ENCODE data around the gene B3GNT3.
"Not testable (repeated sequence)": the region's sequence is repeated elsewhere in the genome, so short reads cannot be mapped to it uniquely, and the experiment has no call there.

Gene B3GNT3

GRCh38 chr19:17772172-17772571, 22.8 kb upstream of the B3GNT3 start:
- Histone ChIP-seq H3K9ac (ENCODE audit: low read depth, low read length) (no peak overlapping the region), H3K36me3 (ENCODE audit: control insufficient read depth, insufficient read depth, low read length) (peaks cover 5% of the 10 kb centered on the region), H3K27me3 (ENCODE audit: control insufficient read depth, insufficient read depth, low read length) (no peaks in the 10 kb centered on the region)

GRCh38 chr19:17775245-17775927, 19.6 kb upstream of the B3GNT3 start:
- Histone ChIP-seq H3K9me3 (ENCODE audit: control insufficient read depth, insufficient read depth, low read length) (no peaks in the 10 kb centered on the region), H3K36me3 (ENCODE audit: control insufficient read depth, insufficient read depth, low read length) (peaks cover 5% of the 10 kb centered on the region), H3K27me3 (ENCODE audit: control insufficient read depth, insufficient read depth, low read length) (no peaks in the 10 kb centered on the region), H3K4me1 (ENCODE audit: control insufficient read depth, insufficient read depth, low read length) (peaks cover 2% of the 10 kb centered on the region), H3K4me3 (ENCODE audit: low read depth, low read length) (no peak overlapping the region), H3K9ac (ENCODE audit: low read depth, low read length) (no peak overlapping the region)

More at GRCh38 chr19:17772172-17772571, 22.8 kb upstream of the B3GNT3 start:
- no peaks in the 10 kb centered on the region for H3K4me1 ChIP-seq (ENCODE audit: control insufficient read depth, insufficient read depth, low read length)
- no peaks in the 10 kb centered on the region for H3K9me3 ChIP-seq (ENCODE audit: control insufficient read depth, insufficient read depth, low read length)
- H3K4me3 ChIP-seq (ENCODE audit: low read depth, low read length): no peak overlapping the region

GRCh38 chr19:17775991-17776803, 18.7 kb upstream of the B3GNT3 start:
- Histone ChIP-seq H3K36me3 (ENCODE audit: control insufficient read depth, insufficient read depth, low read length) (peaks cover 5% of the 10 kb centered on the region), H3K9ac (ENCODE audit: low read depth, low read length) (no peak overlapping the region), H3K27me3 (ENCODE audit: control insufficient read depth, insufficient read depth, low read length) (no peaks in the 10 kb centered on the region), H3K4me3 (ENCODE audit: low read depth, low read length) (no peak overlapping the region), H3K4me1 (ENCODE audit: control insufficient read depth, insufficient read depth, low read length) (peaks cover 2% of the 10 kb centered on the region), H3K9me3 (ENCODE audit: control insufficient read depth, insufficient read depth, low read length) (no peaks in the 10 kb centered on the region)

- not testable (repeated sequence) for H3K9me3 ChIP-seq (ENCODE audit: control insufficient read depth, insufficient read depth, low read length); H3K36me3 ChIP-seq (ENCODE audit: control insufficient read depth, insufficient read depth, low read length); H3K4me1 ChIP-seq (ENCODE audit: control insufficient read depth, insufficient read depth, low read length); H3K4me3 ChIP-seq (ENCODE audit: low read depth, low read length); H3K9ac ChIP-seq (ENCODE audit: low read depth, low read length); H3K27me3 ChIP-seq (ENCODE audit: control insufficient read depth, insufficient read depth, low read length)
Measured at GRCh38 chr19:17777840-17778239, 17.1 kb upstream of the B3GNT3 start.

GRCh38 chr19:17778251-17778967, 16.5 kb upstream of the B3GNT3 start:
- Histone ChIP-seq H3K4me1 (ENCODE audit: control insufficient read depth, insufficient read depth, low read length) (peaks cover 2% of the 10 kb centered on the region), H3K36me3 (ENCODE audit: control insufficient read depth, insufficient read depth, low read length) (no peaks in the 10 kb centered on the region), H3K9me3 (ENCODE audit: control insufficient read depth, insufficient read depth, low read length) (no peaks in the 10 kb centered on the region), H3K4me3 (ENCODE audit: low read depth, low read length) (peak overlapping the region; percentile 79), H3K9ac (ENCODE audit: low read depth, low read length) (no peak overlapping the region), H3K27me3 (ENCODE audit: control insufficient read depth, insufficient read depth, low read length) (no peaks in the 10 kb centered on the region)

GRCh38 chr19:17778968-17779929, 15.7 kb upstream of the B3GNT3 start:
- peaks cover 2% of the 10 kb centered on the region for H3K4me1 ChIP-seq (ENCODE audit: control insufficient read depth, insufficient read depth, low read length)
- no peak overlapping the region for H3K9ac ChIP-seq (ENCODE audit: low read depth, low read length)
- no peaks in the 10 kb centered on the region for H3K27me3 ChIP-seq (ENCODE audit: control insufficient read depth, insufficient read depth, low read length)
- H3K36me3 ChIP-seq (ENCODE audit: control insufficient read depth, insufficient read depth, low read length): no peaks in the 10 kb centered on the region
- no peaks in the 10 kb centered on the region for H3K9me3 ChIP-seq (ENCODE audit: control insufficient read depth, insufficient read depth, low read length)
- H3K4me3 ChIP-seq (ENCODE audit: low read depth, low read length): peak overlapping the region; percentile 79

GRCh38 chr19:17780781-17781180, 14.2 kb upstream of the B3GNT3 start:
- Histone ChIP-seq H3K27me3 (ENCODE audit: control insufficient read depth, insufficient read depth, low read length) (no peaks in the 10 kb centered on the region), H3K36me3 (ENCODE audit: control insufficient read depth, insufficient read depth, low read length) (peaks cover 5% of the 10 kb centered on the region), H3K9ac (ENCODE audit: low read depth, low read length) (no peak overlapping the region), H3K9me3 (ENCODE audit: control insufficient read depth, insufficient read depth, low read length) (no peaks in the 10 kb centered on the region), H3K4me1 (ENCODE audit: control insufficient read depth, insufficient read depth, low read length) (peaks cover 2% of the 10 kb centered on the region), H3K4me3 (ENCODE audit: low read depth, low read length) (no peak overlapping the region)

GRCh38 chr19:17783721-17784120, 11.2 kb upstream of the B3GNT3 start:
- not testable (repeated sequence) for H3K4me3 ChIP-seq (ENCODE audit: low read depth, low read length); H3K36me3 ChIP-seq (ENCODE audit: control insufficient read depth, insufficient read depth, low read length); H3K27me3 ChIP-seq (ENCODE audit: control insufficient read depth, insufficient read depth, low read length); H3K9ac ChIP-seq (ENCODE audit: low read depth, low read length); H3K9me3 ChIP-seq (ENCODE audit: control insufficient read depth, insufficient read depth, low read length); H3K4me1 ChIP-seq (ENCODE audit: control insufficient read depth, insufficient read depth, low read length)

- Histone ChIP-seq H3K36me3 (ENCODE audit: control insufficient read depth, insufficient read depth, low read length) (peaks cover 5% of the 10 kb centered on the region), H3K9me3 (ENCODE audit: control insufficient read depth, insufficient read depth, low read length) (no peaks in the 10 kb centered on the region), H3K4me1 (ENCODE audit: control insufficient read depth, insufficient read depth, low read length) (no peaks in the 10 kb centered on the region), H3K9ac (ENCODE audit: low read depth, low read length) (no peak overlapping the region), H3K4me3 (ENCODE audit: low read depth, low read length) (no peak overlapping the region), H3K27me3 (ENCODE audit: control insufficient read depth, insufficient read depth, low read length) (no peaks in the 10 kb centered on the region)
Measured at GRCh38 chr19:17784201-17785008, 10.5 kb upstream of the B3GNT3 start.

GRCh38 chr19:17787274-17787913, 7.5 kb upstream of the B3GNT3 start:
- Histone ChIP-seq H3K9me3 (ENCODE audit: control insufficient read depth, insufficient read depth, low read length) (no peaks in the 10 kb centered on the region), H3K36me3 (ENCODE audit: control insufficient read depth, insufficient read depth, low read length) (peaks cover 5% of the 10 kb centered on the region), H3K27me3 (ENCODE audit: control insufficient read depth, insufficient read depth, low read length) (no peaks in the 10 kb centered on the region), H3K9ac (ENCODE audit: low read depth, low read length) (no peak overlapping the region), H3K4me1 (ENCODE audit: control insufficient read depth, insufficient read depth, low read length) (no peaks in the 10 kb centered on the region), H3K4me3 (ENCODE audit: low read depth, low read length) (no peak overlapping the region)

Data from iPS-15b (cell line).